ENCODE measurements around the gene CALU. TPM values are rescaled to one million over a fixed set of nuclear protein-coding genes. Genes with fewer than 3 reads are reported as not detected.

The CALU gene
- total RNA-seq, 1 donor from 2014 or later = 199 TPM

- H3K27me3 Mint-ChIP-seq (ENCODE audit: low read depth) = no peaks in the 10 kb centered on the region
- no peaks in the 10 kb centered on the region for H3K4me1 Mint-ChIP-seq
- no peak overlapping the region for H3K27ac Mint-ChIP-seq
- DNase-seq (ENCODE audit: low spot score in 2 of 2, unreplicated experiment in 2 of 2) = no peak
- peaks cover 50% of the 10 kb centered on the region for H3K36me3 Mint-ChIP-seq
- TF ChIP-seq, protein P1, sequence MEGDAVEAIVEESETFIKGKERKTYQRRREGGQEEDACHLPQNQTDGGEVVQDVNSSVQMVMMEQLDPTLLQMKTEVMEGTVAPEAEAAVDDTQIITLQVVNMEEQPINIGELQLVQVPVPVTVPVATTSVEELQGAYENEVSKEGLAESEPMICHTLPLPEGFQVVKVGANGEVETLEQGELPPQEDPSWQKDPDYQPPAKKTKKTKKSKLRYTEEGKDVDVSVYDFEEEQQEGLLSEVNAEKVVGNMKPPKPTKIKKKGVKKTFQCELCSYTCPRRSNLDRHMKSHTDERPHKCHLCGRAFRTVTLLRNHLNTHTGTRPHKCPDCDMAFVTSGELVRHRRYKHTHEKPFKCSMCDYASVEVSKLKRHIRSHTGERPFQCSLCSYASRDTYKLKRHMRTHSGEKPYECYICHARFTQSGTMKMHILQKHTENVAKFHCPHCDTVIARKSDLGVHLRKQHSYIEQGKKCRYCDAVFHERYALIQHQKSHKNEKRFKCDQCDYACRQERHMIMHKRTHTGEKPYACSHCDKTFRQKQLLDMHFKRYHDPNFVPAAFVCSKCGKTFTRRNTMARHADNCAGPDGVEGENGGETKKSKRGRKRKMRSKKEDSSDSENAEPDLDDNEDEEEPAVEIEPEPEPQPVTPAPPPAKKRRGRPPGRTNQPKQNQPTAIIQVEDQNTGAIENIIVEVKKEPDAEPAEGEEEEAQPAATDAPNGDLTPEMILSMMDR (IDR thresholded peaks at IDR 0.05; ENCODE audit: unreplicated experiment) = no peak
- H3K4me3 Mint-ChIP-seq = no peak overlapping the region
- peaks cover 21% of the 10 kb centered on the region for H3K9me3 Mint-ChIP-seq
Measured at GRCh38 chr7:128774029-128774689, 35.0 kb downstream of the CALU start.

- Mint-ChIP-seq H3K4me1 (no peaks in the 10 kb centered on the region), H3K36me3 (peaks cover 43% of the 10 kb centered on the region), H3K27ac (no peak overlapping the region), H3K27me3 (ENCODE audit: low read depth) (no peaks in the 10 kb centered on the region), H3K9me3 (peaks cover 21% of the 10 kb centered on the region), H3K4me3 (no peak overlapping the region)
- no peak for DNase-seq (ENCODE audit: low spot score in 2 of 2, unreplicated experiment in 2 of 2)
- TF ChIP-seq, protein P1 (IDR thresholded peaks at IDR 0.05; ENCODE audit: unreplicated experiment) = no peak
Measured at GRCh38 chr7:128774921-128775320, 35.8 kb downstream of the CALU start.

DNA sequence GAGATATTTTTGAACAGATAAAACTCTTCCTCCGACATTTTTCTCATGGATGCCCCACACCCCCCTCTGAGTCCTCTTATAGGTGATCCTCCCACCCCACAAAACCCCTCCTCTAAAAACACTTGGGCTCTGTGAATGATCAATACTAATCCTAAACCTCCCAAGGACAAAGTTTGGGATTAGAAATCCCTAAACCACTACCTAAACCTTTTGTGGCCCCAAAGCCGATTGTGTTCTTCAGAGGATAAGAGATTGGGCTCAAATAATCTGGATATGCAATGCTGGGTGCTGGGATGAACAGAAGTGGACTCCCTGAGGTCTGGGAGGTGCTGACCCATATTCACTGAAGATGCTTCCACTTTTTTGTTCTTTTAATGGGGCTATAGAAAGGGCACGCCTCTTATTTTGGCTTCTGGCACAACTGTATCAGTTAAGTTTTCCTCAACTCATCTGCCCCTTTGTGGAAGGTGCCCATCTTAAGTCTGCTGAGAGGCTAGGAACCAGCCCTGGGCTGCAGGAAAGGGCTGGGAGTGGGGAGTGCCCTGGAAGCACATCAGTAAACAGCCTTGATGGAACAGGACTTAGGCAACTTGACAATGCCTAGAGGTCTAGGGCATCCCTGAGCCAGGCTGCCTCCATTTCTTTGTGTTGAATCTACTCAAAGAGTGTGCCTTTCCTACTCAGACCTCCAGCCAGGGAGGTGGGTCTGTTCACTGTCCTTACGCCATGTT, 36.8 kb downstream of the CALU start, which contains the start of gene OPN1SW:
TSS of gene OPN1SW (minus strand) at position 51 of the 731 bp plus-strand sequence. CDS start at position 38, 13 bp downstream.
- TF ChIP-seq, protein P1 (IDR thresholded peaks at IDR 0.05; ENCODE audit: unreplicated experiment) = no peak
- no peaks in the 10 kb centered on the region for H3K27me3 Mint-ChIP-seq (ENCODE audit: low read depth)
- no peak within 1 kb of the TSS for H3K27ac Mint-ChIP-seq
- H3K4me1 Mint-ChIP-seq = no peaks in the 10 kb centered on the region
- DNase-seq (ENCODE audit: low spot score in 2 of 2, unreplicated experiment in 2 of 2) = no peak
- peaks cover 21% of the 10 kb centered on the region for H3K9me3 Mint-ChIP-seq
- no peak within 1 kb of the TSS for H3K4me3 Mint-ChIP-seq
- H3K36me3 Mint-ChIP-seq = peaks cover 36% of the 10 kb centered on the region

DNA sequence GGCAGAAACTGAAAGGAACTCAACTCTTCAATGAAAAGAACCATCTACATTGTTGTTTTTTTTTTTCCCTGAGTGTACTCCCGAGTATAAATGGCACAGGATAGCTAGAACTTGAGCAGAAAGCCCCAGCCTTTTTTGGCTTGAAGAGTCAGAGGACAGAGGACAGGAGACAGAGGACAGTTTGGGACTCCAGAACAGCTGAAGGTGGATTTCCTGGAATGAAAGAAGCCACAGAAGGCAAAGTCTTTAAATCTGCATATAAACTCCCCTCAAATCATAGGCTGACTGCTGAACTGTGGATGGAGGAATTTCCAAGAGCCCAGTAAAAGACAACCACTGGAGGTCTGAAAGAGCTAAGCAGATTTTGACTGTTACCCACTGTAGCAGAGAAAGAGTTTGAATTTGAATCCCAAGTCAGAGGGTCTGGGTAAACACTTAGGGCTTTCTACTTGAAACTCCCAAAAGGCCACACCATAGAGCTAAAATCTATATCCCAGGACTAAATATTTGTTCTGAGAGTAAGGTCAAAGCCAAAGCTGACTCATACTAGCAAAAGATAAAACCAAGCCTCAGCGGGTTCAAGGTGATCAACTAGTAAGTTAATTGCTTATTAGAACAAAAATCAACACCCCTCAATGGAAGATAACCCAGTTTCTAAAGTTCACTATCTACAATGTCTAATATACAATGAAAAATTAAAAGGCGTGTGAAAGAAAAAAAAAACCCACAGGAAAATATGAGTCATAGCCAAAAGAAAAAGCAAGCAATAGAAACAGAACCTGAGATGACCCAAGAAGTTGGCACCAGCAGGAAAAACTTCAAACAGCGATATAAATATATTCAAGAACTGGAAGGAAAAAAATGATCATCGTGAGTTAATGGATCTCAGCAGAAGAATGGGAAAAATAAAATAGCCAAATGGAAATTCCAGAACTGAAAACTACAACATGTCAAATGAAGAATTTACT, 38.3 kb downstream of the CALU start:
- TF ChIP-seq, protein P1 (IDR thresholded peaks at IDR 0.05; ENCODE audit: unreplicated experiment) = no peak
- H3K4me1 Mint-ChIP-seq = no peaks in the 10 kb centered on the region
- H3K27ac Mint-ChIP-seq = no peak overlapping the region
- peaks cover 21% of the 10 kb centered on the region for H3K9me3 Mint-ChIP-seq
- no peaks in the 10 kb centered on the region for H3K27me3 Mint-ChIP-seq (ENCODE audit: low read depth)
- DNase-seq (ENCODE audit: low spot score in 2 of 2, unreplicated experiment in 2 of 2) = no peak
- peaks cover 24% of the 10 kb centered on the region for H3K36me3 Mint-ChIP-seq
- no peak overlapping the region for H3K4me3 Mint-ChIP-seq

GRCh38 chr7:128778946-128779345, 39.8 kb downstream of the CALU start:
- peaks cover 13% of the 10 kb centered on the region for H3K36me3 Mint-ChIP-seq
- H3K27me3 Mint-ChIP-seq (ENCODE audit: low read depth) = peaks cover 2% of the 10 kb centered on the region
- H3K27ac Mint-ChIP-seq = no peak overlapping the region
- DNase-seq (ENCODE audit: low spot score in 2 of 2, unreplicated experiment in 2 of 2) = no peak
- H3K9me3 Mint-ChIP-seq = peaks cover 21% of the 10 kb centered on the region
- TF ChIP-seq, protein P1 (IDR thresholded peaks at IDR 0.05; ENCODE audit: unreplicated experiment) = no peak
- H3K4me3 Mint-ChIP-seq = no peak overlapping the region
- peaks cover 6% of the 10 kb centered on the region for H3K4me1 Mint-ChIP-seq
